ENCODE data around the gene SLC2A8.
A peak's percentile ranks its signal among the peaks of the same experiment; 100 is the strongest.

Gene SLC2A8

GRCh38 chr9:127396808-127397645, at the start of gene SLC2A8:
SLC2A8 (plus strand) TSS chr9:127397169; CDS start chr9:127397231, 62 bp downstream.
- DNase-seq (ENCODE audit: low spot score), result peak; percentile 100

DNA sequence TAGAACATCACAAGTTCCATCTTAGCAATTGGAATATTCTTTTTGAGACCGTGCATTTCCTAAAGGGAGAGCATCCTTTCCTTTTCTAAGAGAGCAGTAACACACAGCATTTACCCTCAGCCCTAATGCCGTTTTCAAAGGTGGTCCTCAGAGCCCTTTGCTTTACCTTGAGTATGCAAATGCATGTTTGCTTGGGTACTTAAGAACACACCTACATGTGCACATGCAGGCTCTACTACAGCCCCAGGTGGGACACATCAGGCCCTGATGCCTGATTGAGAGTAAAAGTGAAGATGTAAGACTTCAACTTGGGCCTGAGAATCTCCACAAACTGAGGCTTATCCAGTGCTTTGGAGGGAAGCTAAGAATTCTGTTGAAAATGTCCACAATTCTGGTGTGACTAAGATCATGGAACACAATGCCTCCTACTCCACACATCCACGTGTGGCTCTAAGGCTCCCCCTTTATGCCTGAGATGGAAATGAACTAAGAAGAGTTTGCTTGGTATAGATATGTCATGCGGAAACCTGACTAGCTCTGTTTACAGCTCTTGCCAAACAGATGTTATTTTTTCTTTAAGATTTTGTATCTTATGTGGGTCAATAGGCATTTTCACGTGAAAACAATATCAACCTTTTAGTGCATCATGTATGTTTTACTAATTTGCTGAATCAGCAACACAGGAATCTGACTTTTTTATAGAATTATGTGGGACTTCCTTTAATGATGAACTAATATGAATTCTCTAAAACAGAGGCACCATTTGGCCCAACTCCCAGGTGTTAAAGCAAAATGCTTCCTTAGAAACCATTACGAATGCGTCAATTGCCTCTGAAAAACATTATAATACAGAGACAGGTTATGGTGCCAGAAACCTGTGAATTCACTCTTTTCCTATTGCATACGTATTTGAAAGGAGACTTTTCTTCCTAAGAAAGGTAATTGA, 48.9 kb upstream of the SLC2A8 start:
- peak; percentile 78 for DNase-seq (ENCODE audit: low spot score)

- DNase-seq (ENCODE audit: low spot score), result no peak
Measured at GRCh38 chr9:127349483-127350113, 47.4 kb upstream of the SLC2A8 start.

DNA sequence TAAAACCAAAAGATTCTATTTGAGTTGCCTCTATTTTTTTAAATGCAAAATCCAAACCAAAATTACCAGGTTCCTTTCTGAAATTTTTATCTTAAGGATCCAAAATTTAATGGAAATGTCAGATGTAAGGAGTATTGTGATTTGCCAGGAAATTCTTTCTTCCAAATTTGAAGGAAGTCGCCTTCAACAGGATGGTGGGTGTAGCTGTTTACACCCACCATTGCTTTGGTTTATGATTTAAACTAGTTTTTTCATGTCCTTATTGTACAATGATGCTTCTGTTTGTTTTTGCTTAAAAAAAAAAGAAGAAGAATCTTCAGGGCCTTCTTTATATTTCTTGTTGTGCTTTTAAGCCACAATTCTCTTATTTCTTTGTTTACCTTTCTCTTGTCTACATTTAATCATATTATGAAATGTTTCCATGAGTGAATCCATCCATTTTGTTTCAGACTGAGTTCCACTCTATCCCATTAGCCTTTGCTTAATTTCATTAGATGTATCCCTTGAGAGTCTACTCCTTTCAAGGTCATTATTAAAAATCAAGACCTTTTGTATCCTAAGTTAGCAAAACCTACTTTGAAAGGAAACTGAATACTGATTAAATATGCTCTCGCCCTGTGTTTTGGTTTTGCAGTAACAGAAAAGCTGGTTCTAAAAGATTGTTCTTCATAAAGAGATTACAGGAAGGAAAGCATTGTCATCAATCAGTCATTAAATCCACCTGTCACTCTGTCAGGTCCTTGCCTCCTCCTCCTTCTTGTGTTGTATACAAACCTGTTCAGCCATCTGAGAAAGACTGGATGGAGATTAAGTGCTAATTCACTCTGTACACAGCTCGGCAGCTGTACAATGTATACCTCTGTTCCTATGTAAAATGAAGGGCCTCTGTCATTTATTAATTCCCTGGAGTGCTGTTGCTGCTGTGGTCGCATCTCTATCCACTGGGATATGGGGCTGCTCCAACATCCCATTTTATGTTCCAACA, 45.5 kb upstream of the SLC2A8 start:
- DNase-seq (ENCODE audit: low spot score), result no peak

- DNase-seq (ENCODE audit: low spot score), result no peak
Measured at GRCh38 chr9:127353882-127354281, 43.1 kb upstream of the SLC2A8 start.

DNA sequence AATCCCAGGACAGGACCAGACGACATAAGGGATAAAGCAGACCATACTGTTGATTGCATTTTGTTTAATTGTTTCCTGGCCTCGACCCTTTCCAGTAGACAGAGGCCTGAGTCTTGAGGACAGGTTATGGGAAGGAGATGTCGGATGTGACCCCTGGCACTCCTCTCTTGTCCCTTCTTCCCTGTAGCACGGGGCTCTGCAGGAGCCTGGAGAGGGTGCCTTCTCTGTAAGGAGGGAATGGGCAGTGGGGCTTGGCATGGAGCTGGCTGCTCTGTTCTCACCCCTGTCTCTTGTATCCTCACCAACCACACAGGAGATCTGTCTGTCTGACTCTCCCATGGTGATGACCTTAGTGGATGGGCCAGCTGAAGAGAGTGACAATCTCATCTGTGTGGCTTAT, 40.1 kb upstream of the SLC2A8 start:
- no peak for DNase-seq (ENCODE audit: low spot score)

GRCh38 chr9:127358023-127358535, 38.9 kb upstream of the SLC2A8 start:
- no peak for DNase-seq (ENCODE audit: low spot score)

GRCh38 chr9:127358770-127359169, 38.2 kb upstream of the SLC2A8 start:
- no peak for DNase-seq (ENCODE audit: low spot score)

DNA sequence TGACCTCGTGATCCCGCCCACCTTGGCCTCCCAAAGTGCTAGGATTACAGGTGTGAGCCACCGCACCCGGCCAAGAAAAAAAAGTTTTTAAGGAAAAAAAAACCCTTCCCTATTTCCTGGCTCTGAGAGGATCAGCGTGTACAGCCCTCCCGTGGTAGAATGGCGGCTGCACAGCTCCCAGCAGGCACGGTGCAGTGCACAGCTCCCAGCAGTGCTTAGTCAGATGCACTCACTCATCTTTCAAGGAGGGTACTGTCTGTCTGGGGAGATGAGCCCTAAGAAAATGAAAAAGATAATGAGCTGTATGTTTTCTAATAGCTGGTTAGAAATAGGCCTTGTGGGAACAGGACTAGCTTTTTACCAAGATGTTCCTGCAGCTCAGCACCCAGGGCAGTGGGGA, 36.7 kb upstream of the SLC2A8 start:
- DNase-seq (ENCODE audit: low spot score), result no peak

DNA sequence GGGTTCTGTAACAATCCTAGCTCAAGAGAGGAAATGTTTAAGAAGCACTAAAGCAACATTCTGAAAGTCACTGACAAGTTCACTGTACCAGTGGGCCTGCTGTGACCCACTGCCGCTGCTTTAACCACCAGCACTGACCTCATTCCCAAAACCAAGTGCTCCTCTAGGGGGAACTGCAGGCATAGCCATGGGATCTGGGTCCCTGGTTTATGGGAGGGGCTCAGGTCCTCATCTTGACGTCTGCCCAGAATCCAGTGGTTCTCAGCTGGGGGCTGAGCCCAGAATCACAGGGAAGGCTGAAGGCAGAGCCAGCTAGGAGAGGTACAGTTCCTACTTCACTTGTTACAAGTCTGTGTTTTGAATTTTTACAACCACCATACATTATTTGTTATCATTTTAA, 36.1 kb upstream of the SLC2A8 start:
- no peak for DNase-seq (ENCODE audit: low spot score)

- no peak for DNase-seq (ENCODE audit: low spot score)
Measured at GRCh38 chr9:127361561-127361960, 35.4 kb upstream of the SLC2A8 start.

- no peak for DNase-seq (ENCODE audit: low spot score)
Measured at GRCh38 chr9:127362829-127363228, 34.1 kb upstream of the SLC2A8 start.

DNA sequence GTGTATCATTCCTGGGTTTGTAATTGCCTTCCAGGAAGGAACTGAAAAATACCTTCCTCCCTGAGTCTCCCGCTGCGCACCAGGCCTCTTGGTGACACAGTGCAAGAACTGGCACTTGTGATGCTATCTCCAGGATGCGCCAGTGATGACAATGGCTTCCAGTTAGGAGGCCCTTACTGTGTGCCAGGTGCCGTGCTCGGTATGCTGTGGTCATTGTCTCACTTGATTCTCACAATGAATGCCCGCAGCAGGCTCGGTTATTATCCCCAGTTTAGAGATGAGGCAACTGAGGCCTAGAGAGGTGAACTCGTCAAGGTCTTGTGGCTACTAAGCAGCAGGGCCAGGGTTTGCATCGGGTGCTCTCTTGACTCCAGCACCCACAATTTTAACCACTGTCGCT, 31.5 kb upstream of the SLC2A8 start:
- DNase-seq (ENCODE audit: low spot score), result no peak

- DNase-seq (ENCODE audit: low spot score), result no peak
Measured at GRCh38 chr9:127366594-127366993, 30.4 kb upstream of the SLC2A8 start.

DNA sequence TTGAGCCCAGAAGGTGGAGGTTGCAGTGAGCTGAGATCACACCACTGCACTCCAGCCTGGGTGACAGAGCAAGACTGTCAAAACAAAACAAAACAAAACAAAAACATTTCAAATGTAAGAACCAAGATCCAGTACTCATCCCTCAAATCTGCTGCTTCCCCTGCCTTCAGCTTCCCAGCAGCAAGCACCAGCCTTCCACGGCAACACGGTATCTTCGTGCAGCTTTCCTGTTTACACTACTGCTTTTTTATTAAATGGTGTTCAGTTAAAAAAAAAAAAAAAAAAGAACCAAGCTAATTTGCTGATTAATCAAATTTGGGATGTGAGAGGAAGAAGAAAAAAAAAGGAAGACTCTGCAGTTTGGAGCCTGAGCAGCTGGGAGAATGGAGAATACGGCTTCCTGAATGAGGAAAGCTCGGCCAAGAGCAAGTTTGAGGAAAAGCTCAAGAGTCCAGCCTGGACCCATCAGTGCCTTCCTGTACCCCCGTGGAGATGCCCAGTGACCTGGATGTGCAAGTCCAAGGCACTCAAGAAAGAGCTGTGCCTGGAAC, 28.0 kb upstream of the SLC2A8 start:
- no peak for DNase-seq (ENCODE audit: low spot score)

- DNase-seq (ENCODE audit: low spot score), result no peak
Measured at GRCh38 chr9:127369428-127369827, 27.5 kb upstream of the SLC2A8 start.

DNA sequence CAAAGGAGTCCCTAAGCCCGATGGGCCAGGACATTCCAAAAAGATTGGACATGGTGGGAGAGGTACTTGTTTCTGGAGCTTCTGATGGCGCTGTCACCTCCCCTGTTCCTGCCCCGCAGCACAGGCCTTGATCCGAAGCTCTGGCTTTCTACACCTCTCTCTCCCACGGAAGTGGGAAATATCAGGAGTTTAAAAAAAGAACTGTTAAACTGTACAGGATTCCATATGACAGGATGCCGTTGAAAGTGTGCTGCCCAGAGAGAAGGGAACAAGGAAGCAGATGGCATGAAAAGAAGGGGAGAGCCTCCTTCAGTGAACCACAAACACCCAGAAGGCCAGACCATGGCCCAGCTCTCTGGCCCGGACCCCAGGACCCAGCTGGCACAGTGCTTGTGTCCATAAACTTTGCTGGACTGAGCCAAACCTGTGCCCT, 26.8 kb upstream of the SLC2A8 start:
- DNase-seq (ENCODE audit: low spot score), result no peak

GRCh38 chr9:127370672-127371648, 26.0 kb upstream of the SLC2A8 start:
- DNase-seq (ENCODE audit: low spot score), result no peak

DNA sequence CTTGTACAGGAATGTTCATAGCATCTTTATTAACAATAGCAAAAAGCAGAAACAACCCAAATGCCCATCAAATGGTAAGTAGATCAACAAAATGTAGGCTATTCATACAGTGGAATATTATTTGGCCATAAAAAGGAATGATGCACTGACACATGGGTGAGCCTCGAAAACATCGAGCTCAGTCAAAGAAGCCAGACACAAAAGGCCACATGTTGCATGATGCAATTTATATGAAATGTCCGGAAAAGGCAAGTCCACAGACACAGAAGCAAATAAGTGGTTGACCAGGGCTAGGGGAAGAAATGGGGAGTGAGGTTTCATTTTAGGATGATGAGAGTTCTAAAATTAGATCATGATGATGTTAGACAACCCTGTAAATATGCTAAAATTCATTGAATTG, 16.5 kb upstream of the SLC2A8 start:
- peak; percentile 58 for DNase-seq (ENCODE audit: low spot score)

Measured in RKO (cell line).